HEK293 (cell line): ENCODE results near the gene XIAP.
A peak's percentile ranks its signal among the peaks of the same experiment; 100 is the strongest.

Source experiments
- CTCF ChIA-PET: fragments of 350-600 bp; formaldehyde crosslinking; extraction: SDS; loops from one replicate; lab custom pipeline; 2021; ENCODE audit warnings: antibody characterized with exemption; lab: Yijun Ruan, JAX
- POLR2A ChIA-PET: fragments of 300-600 bp; formaldehyde crosslinking; extraction: SDS; loops from one replicate; lab custom pipeline; 2020; ENCODE audit warnings: antibody characterized with exemption, inconsistent platforms; lab: Yijun Ruan, JAX
- H3K27ac ChIP-seq: fragments of 200-500 bp; sonication (Bioruptor generic); 2 replicates; pipeline ENCODE4 v1.5.1; 2014; ENCODE audit warnings: low read depth, low read length, control low read depth, inconsistent platforms; ENCODE audit errors: extremely low read depth
- H3K36me3 ChIP-seq, 2 experiments: fragments of 200-500 bp in 1 of 2; sonication (Bioruptor generic) in 1 of 2; 1 replicate in 1 of 2; 2 replicates in 1 of 2; pipeline ENCODE4 v1.5.1; 2014 to 2017; ENCODE audit warnings: inconsistent platforms in 2 of 2, low read length in 2 of 2; ENCODE audit not compliant: control insufficient read depth in 2 of 2, insufficient read depth in 1 of 2
- H3K4me1 ChIP-seq: fragments of 200-500 bp; sonication (Bioruptor generic); 2 replicates; pipeline ENCODE4 v1.5.1; 2014; ENCODE audit warnings: mild to moderate bottlenecking, low read length, inconsistent platforms; ENCODE audit not compliant: control insufficient read depth, insufficient read depth
- H3K4me3 ChIP-seq: 2 replicates; pipeline ENCODE4 v1.5.1; 2011; ENCODE audit warnings: low read depth, mild to moderate bottlenecking, control low read depth, low read length, moderate library complexity
- H3K9me3 ChIP-seq: fragments of 200-500 bp; sonication (Bioruptor generic); 2 replicates; pipeline ENCODE4 v1.5.1; 2014; ENCODE audit warnings: low read depth, low read length, inconsistent platforms; ENCODE audit not compliant: control insufficient read depth, insufficient read depth
- CTCF ChIP-seq: fragments of 450-650 bp; formaldehyde crosslinking; IDR thresholded peaks from 2 replicates; pipeline ENCODE4 v1.5.1; 2016; ENCODE audit warnings: missing biosample characterization, missing genetic modification characterization
- GFI1B ChIP-seq: fragments of 450-650 bp; formaldehyde crosslinking; IDR thresholded peaks from 2 replicates; pipeline ENCODE4 v1.5.1; 2016; ENCODE audit warnings: missing biosample characterization, missing genetic modification characterization
- KLF9 ChIP-seq: fragments of 450-650 bp; formaldehyde crosslinking; IDR thresholded peaks from 2 replicates; pipeline ENCODE4 v1.5.1; 2016; ENCODE audit warnings: missing biosample characterization, missing genetic modification characterization, low read depth
- RBAK ChIP-seq: fragments of 450-650 bp; formaldehyde crosslinking; IDR thresholded peaks from 2 replicates; pipeline ENCODE4 v1.5.1; 2016; ENCODE audit warnings: missing biosample characterization, missing genetic modification characterization
- SCRT2 ChIP-seq: fragments of 450-650 bp; formaldehyde crosslinking; IDR thresholded peaks from 2 replicates; pipeline ENCODE4 v1.5.1; 2016; ENCODE audit warnings: missing biosample characterization, missing genetic modification characterization
- SETDB1 ChIP-seq: IDR thresholded peaks from one replicate; pipeline ENCODE4 v1.6.1; 2017; ENCODE audit warnings: mild to moderate bottlenecking, low read length, moderate library complexity, mixed read lengths; ENCODE audit not compliant: insufficient read length
- WT1 ChIP-seq: fragments of 450-650 bp; formaldehyde crosslinking; IDR thresholded peaks from 2 replicates; pipeline ENCODE4 v1.5.1; 2016; ENCODE audit warnings: missing biosample characterization, missing genetic modification characterization
- ZBTB17 ChIP-seq: fragments of 450-650 bp; formaldehyde crosslinking; IDR thresholded peaks from 2 replicates; pipeline ENCODE4 v1.5.1; 2016; ENCODE audit warnings: missing biosample characterization, missing genetic modification characterization
- ZBTB20 ChIP-seq: fragments of 450-650 bp; formaldehyde crosslinking; IDR thresholded peaks from 2 replicates; pipeline ENCODE4 v1.5.1; 2016; ENCODE audit warnings: missing biosample characterization, missing genetic modification characterization
- ZNF214 ChIP-seq: fragments of 450-650 bp; formaldehyde crosslinking; IDR thresholded peaks from 2 replicates; pipeline ENCODE4 v1.5.1; 2017; ENCODE audit warnings: missing biosample characterization, mild to moderate bottlenecking, missing genetic modification characterization, borderline replicate concordance
- ZNF221 ChIP-seq: fragments of 450-650 bp; formaldehyde crosslinking; IDR thresholded peaks from 2 replicates; pipeline ENCODE4 v1.5.1; 2017; ENCODE audit warnings: missing biosample characterization, missing genetic modification characterization, borderline replicate concordance
- ZNF311 ChIP-seq: fragments of 450-650 bp; formaldehyde crosslinking; IDR thresholded peaks from 2 replicates; pipeline ENCODE4 v1.5.1; 2017; ENCODE audit warnings: missing biosample characterization, missing genetic modification characterization, borderline replicate concordance
- ZNF658 ChIP-seq: fragments of 450-650 bp; formaldehyde crosslinking; IDR thresholded peaks from 2 replicates; pipeline ENCODE4; 2016; ENCODE audit warnings: missing biosample characterization, missing genetic modification characterization
- TF ChIP-seq, protein P1 (sequence below): fragments of 450-650 bp; formaldehyde crosslinking; IDR thresholded peaks from 2 replicates; pipeline ENCODE4 v1.5.1; 2016; ENCODE audit warnings: missing biosample characterization, missing genetic modification characterization
- TF ChIP-seq, protein P2 (sequence below): fragments of 450-650 bp; formaldehyde crosslinking; IDR thresholded peaks from 2 replicates; pipeline ENCODE4 v1.5.1; 2016; ENCODE audit warnings: missing biosample characterization, missing genetic modification characterization
- TF ChIP-seq, protein P3 (sequence below): fragments of 450-650 bp; formaldehyde crosslinking; IDR thresholded peaks from 2 replicates; pipeline ENCODE4 v1.5.1; 2017; ENCODE audit warnings: missing biosample characterization, missing genetic modification characterization
- TF ChIP-seq, protein P4 (sequence below): fragments of 450-650 bp; formaldehyde crosslinking; IDR thresholded peaks from 2 replicates; pipeline ENCODE4 v1.5.1; 2016; ENCODE audit warnings: missing biosample characterization, missing genetic modification characterization

The XIAP gene

GRCh38 chrX:123873956-123874355, 14.1 kb downstream of the XIAP start (continued):
- TF ChIP-seq, protein P1, sequence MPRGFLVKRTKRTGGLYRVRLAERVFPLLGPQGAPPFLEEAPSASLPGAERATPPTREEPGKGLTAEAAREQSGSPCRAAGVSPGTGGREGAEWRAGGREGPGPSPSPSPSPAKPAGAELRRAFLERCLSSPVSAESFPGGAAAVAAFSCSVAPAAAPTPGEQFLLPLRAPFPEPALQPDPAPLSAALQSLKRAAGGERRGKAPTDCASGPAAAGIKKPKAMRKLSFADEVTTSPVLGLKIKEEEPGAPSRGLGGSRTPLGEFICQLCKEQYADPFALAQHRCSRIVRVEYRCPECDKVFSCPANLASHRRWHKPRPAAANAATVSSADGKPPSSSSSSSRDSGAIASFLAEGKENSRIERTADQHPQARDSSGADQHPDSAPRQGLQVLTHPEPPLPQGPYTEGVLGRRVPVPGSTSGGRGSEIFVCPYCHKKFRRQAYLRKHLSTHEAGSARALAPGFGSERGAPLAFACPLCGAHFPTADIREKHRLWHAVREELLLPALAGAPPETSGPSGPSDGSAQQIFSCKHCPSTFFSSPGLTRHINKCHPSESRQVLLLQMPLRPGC (tag by site-specific recombination): no peak
- no peak for TF ChIP-seq GFI1B (tag by site-specific recombination)

DNA sequence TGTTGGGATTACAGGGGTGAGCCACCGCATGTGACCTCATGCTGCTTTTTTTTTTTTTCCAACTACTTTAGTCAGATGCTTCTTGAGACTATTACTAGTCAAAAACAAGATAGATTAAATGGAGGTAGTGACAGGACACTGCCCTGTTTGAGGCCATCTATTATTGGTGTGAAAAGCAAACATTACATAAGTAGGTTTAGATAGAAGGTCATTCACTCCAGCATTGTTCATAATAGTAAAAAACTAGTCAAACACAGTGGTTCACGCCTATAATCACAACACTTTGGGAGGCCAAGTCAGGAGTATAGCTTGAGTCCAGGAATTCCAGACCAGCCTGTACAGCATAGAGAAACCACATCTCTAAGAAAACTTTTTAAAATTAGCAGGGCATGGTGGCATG, 16.3 kb downstream of the XIAP start:
- Histone ChIP-seq H3K9me3 (no peaks in the 10 kb centered on the region), H3K36me3 (peaks cover 0 to 8% of the 10 kb centered on the region in 2 experiments; a peak in 1 of 3 replicates), H3K4me3 (no peak overlapping the region)
- TF ChIP-seq ZNF311 (tag by site-specific recombination) (no peak), ZNF658 (no peak), SETDB1 (peak; percentile 25), ZNF221 (tag by site-specific recombination) (no peak), ZBTB20 (no peak), WT1 (peak; percentile 26; the same call in 1 of the 2 replicates), SCRT2 (tag by site-specific recombination) (no peak)
- TF ChIP-seq, protein P1 (tag by site-specific recombination): no peak
- TF ChIP-seq, all 188 proteins: peak for 2
- Histone ChIP-seq H3K27ac (no peak overlapping the region), H3K4me1 (peaks cover 5% of the 10 kb centered on the region; the same call in 1 of the 2 replicates)
- ChIA-PET POLR2A (no interaction called here), CTCF (interaction anchor here (1.2 kb wide), 1 partner anchor 9 kb away, joined by 4 read pairs; no protein-coding TSS in a partner anchor)

GRCh38 chrX:123876844-123877243, 17.0 kb downstream of the XIAP start:
- Histone ChIP-seq H3K36me3 (peaks cover 0 to 5% of the 10 kb centered on the region in 2 experiments; a peak in 1 of 3 replicates), H3K4me1 (peaks cover 5% of the 10 kb centered on the region; the same call in 1 of the 2 replicates), H3K4me3 (no peak overlapping the region), H3K9me3 (no peaks in the 10 kb centered on the region), H3K27ac (no peak overlapping the region)
- CTCF ChIA-PET: interaction anchor here (0.8 to 1.2 kb wide), 2 partner anchors 8 to 103 kb away, joined by 3 to 4 read pairs; no protein-coding TSS in a partner anchor
- POLR2A ChIA-PET: no interaction called here
- TF ChIP-seq, protein P2, sequence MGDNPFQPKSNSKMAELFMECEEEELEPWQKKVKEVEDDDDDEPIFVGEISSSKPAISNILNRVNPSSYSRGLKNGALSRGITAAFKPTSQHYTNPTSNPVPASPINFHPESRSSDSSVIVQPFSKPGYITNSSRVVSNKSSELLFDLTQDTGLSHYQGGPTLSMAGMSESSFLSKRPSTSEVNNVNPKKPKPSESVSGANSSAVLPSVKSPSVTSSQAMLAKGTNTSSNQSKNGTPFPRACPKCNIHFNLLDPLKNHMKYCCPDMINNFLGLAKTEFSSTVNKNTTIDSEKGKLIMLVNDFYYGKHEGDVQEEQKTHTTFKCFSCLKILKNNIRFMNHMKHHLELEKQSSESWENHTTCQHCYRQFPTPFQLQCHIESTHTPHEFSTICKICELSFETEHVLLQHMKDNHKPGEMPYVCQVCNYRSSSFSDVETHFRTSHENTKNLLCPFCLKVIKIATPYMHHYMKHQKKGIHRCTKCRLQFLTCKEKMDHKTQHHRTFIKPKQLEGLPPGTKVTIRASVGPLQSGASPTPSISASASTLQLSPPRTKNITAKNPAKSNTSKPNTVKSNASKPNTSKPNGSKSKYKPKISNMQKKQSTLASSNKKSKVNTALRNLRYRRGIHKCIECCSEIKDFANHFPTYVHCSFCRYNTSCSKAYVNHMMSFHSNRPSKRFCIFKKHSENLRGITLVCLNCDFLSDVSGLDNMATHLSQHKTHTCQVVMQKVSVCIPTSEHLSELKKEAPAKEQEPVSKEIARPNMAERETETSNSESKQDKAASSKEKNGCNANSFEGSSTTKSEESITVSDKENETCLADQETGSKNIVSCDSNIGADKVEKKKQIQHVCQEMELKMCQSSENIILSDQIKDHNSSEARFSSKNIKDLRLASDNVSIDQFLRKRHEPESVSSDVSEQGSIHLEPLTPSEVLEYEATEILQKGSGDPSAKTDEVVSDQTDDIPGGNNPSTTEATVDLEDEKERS: no peak
- TF ChIP-seq KLF9 (tag by site-specific recombination): no peak
- no peak for TF ChIP-seq RBAK
- no peak for TF ChIP-seq CTCF (tag by site-specific recombination)
- 0 out of 2 replicates have a peak, but pooled peaks have one; percentile 11 for TF ChIP-seq WT1
- TF ChIP-seq, protein P3, sequence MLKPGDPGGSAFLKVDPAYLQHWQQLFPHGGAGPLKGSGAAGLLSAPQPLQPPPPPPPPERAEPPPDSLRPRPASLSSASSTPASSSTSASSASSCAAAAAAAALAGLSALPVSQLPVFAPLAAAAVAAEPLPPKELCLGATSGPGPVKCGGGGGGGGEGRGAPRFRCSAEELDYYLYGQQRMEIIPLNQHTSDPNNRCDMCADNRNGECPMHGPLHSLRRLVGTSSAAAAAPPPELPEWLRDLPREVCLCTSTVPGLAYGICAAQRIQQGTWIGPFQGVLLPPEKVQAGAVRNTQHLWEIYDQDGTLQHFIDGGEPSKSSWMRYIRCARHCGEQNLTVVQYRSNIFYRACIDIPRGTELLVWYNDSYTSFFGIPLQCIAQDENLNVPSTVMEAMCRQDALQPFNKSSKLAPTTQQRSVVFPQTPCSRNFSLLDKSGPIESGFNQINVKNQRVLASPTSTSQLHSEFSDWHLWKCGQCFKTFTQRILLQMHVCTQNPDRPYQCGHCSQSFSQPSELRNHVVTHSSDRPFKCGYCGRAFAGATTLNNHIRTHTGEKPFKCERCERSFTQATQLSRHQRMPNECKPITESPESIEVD: peak; percentile 23; the same call in 1 of the 2 replicates
- 0 out of 2 replicates have a peak, but pooled peaks have one; percentile 13 for TF ChIP-seq ZBTB17
- no peak for TF ChIP-seq ZNF214 (tag by site-specific recombination)
- TF ChIP-seq, protein P4, sequence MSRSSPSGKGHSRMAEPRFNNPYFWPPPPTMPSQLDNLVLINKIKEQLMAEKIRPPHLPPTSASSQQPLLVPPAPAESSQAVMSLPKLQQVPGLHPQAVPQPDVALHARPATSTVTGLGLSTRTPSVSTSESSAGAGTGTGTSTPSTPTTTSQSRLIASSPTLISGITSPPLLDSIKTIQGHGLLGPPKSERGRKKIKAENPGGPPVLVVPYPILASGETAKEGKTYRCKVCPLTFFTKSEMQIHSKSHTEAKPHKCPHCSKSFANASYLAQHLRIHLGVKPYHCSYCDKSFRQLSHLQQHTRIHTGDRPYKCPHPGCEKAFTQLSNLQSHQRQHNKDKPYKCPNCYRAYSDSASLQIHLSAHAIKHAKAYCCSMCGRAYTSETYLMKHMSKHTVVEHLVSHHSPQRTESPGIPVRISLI (tag by site-specific recombination): no peak
